Measurements from ENCODE around the gene RCOR1.

- TF ChIP-seq EP300 (IDR thresholded peaks at IDR 0.05; ENCODE audit: borderline replicate concordance in 1 of 2, low read depth in 2 of 2, low read length in 2 of 2) (no peak), PHF8 (conservative IDR thresholded peaks at IDR 0.05; ENCODE audit: low read depth, low read length) (no peak), TCF12 (IDR thresholded peaks at IDR 0.05; ENCODE audit: low read depth, low read length) (no peak), EGR1 (IDR thresholded peaks at IDR 0.05; ENCODE audit: borderline replicate concordance, low read depth, low read length) (no peak), USF2 (IDR thresholded peaks at IDR 0.05; ENCODE audit: low read length) (no peak), TBP (IDR thresholded peaks at IDR 0.05; ENCODE audit: low read depth, low read length) (no peak), TAF1 (IDR thresholded peaks at IDR 0.05; ENCODE audit: low read depth, low read length) (no peak), CTCF (IDR thresholded peaks at IDR 0.05; ENCODE audit: control extremely low read depth in 1 of 3, insufficient read depth in 1 of 3, low read depth in 1 of 3, low read length in 3 of 3) (no peak), POLR2A (IDR thresholded peaks at IDR 0.05; ENCODE audit: control extremely low read depth in 1 of 2, low read depth in 2 of 2, low read length in 2 of 2) (no peak), CHD1 (IDR thresholded peaks at IDR 0.05; ENCODE audit: low read depth, low read length) (no peak)
These were observed 102.7 kb downstream of the RCOR1 start for GRCh38 chr14:102695167-102695555.
